NCI-H1105 treated with DMSO at 0.1 percent for 48 hours (cell line): ENCODE results near the gene ZNF148.
A peak's percentile ranks its signal among the peaks of the same experiment; 100 is the strongest.

Source experiments
- DNase-seq: peaks from one replicate; lab custom pipeline; 2025; lab: John Stamatoyannopoulos, UW

The ZNF148 gene

DNA sequence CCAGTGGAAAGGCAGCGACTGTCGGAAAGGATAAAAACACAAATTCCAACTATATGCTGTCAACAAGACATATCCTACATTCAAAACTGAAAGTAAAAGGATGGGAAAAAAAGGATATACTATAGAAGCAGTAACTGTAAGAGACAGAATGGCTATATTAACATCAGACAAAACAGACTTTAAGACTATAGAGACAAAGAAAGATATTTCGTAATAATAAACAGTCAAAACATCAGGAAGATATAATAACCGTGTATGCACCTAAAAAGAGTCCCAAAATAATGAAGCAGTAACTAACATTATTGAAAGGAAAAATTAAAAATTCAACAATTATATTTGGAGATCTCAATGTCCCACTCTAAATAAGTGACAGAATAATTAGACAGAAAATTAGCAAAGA lies 48.2 kb downstream of the ZNF148 start:
- DNase-seq: no peak

DNA sequence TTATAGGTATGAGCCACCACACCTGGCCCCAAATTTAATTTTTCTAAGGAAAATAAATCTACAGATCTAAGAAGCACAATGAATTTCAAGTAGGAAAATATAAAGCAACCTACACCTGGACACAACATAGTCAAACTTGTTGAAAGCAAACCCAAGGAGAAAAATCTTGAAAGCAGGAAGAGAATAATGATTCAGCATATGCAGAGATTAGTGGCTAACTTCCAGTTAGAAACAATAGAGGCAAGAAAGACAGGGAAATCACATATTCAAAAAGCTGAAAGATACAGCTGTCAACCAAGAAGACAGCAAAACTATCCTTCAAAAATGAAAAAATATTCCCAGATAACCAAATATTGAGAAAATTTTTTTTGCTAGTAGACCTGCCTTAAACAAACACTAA lies 49.4 kb downstream of the ZNF148 start:
- DNase-seq: no peak

DNA sequence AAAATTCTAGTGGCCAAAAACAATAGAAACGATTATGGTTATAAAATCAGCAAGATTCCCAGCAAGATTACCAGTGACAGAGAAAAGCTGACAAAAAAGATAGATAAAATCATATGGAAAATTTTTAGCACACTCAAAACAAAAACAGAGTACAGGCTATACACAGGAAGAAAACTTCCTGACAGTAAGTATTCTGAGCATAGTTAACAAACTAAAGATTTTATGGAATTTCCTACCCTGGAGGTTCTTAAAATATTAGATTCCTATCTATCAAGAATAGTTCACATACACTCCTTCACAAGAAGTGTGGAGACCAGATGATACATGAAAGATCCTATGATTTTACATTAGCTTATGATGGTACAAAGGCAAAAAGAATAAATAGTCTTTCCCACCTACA lies 50.8 kb downstream of the ZNF148 start:
- DNase-seq: no peak

DNA sequence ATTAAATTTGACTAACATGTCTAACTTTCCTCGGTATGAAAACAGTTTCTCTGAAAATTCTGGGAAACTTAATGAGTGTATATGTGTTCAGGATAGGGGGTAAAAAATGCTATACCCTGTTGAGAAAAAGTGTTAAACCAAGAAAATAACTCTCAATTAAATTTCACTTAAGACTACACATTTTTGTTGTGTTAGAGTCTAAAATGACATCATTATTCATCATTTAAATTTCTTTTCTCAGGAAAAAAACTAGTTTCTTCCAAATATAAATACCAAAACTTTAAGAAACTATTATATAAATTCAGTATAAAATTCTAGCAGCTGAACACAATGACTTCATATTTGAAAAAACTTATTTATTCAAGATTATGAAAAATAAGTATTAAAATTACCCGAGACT lies 52.2 kb downstream of the ZNF148 start:
- no peak for DNase-seq

DNA sequence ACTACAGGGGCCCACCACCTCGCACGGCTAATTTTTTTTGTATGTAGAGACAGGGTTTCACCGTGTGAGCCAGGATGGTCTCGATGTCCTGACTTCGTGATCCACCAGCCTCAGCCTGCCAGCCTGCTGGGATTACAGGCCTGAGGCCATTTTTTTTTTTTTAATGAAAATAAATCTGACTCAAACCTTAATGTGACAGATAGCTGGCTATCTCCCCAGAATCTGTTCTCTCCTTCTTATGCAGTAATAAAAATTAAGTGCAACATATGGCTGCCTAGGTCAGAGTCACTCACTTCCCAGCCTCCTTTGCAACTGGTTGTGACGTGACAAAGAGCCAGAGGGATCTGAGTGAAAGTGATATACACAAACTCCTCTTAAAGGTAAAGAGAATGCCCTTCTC lies 53.0 kb downstream of the ZNF148 start:
- DNase-seq: peak; percentile 12

DNA sequence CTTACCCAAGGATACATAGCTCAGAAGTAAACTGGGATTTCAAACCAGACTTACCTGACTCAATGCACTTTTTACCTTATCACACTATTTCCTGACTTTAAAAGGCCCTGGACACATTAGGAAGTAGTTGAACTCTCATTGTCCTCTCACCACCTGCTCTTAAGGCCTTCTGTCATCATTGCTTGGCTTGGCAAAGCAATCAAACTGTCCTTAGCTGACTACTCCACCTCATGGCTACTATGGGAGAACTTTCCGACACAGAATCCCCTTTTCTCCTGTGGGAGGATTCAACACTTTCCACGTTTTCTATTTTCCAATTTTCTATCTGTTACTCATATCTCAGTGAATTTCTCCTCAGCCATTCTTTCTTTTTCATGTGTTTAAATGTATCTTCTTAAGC lies 55.4 kb downstream of the ZNF148 start:
- no peak for DNase-seq

DNA sequence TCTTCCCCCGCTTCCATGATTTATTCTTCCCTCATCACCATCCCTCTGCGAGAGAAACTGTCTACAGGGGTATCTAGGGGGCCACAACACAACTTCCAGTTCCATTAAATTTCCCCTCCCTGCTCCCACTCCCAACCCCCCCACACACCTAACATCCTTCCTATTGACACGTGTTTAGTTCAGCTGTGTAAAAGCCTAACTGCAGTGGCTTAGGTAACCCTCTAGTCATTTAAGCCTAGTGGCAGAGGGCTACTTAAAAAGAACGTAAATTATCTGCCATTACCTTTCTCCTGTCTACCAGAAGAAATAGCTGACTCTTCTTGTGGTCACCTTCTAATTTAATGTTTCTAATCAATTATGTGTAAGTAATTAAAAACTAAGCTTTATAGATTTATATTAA lies 56.3 kb downstream of the ZNF148 start:
- no peak for DNase-seq

DNA sequence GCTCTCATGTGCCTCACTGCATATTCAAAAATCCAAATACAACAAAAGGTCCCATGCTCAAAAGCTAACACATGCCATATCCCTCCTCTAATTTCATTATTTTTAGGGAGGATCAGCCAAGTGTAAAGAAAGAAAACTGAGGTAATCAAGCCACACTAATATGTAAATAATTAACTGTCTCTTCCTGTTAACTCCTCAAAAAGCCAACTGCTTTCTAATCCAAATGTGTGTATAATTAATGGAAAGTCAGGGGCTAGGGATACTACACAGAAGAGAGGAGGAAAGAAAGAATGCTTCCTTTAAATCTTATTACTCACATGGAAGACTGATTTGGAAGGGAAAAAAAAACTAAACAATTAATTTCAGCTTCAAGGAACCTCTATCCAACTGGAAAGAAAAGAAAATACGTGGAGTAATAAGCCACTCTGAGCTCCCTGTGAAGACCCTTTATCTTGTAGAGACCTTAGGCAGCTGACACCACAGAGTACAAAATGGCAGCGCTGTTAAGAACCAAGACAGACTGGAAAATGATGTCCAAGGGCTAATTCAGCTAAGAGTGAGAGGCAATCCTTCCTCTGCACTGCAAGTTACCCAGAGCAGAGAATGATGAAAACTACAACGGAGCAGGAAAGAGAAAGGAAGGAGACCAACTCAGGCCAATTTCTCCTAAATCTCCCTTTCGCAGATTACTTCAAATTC lies 56.8 kb downstream of the ZNF148 start:
- DNase-seq: peak; percentile 24

DNA sequence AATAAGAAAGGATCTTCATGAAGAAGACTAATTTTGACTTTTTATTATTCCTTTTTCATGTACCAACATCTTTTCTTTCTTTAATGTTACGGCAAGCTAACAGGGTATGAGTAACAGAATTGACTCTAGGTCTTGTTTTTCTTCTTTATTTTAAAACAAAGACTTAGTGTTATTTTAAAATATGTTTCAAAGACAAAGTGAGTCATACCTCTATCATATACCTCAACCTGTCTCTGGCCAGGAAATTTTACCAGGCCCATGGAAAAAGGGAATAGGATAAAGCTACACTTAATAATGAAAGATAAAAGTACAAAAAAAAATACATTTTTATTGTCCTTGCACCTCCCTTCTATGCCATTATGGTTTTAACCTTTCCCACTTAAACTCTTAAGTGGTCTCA lies 57.4 kb downstream of the ZNF148 start:
- DNase-seq: no peak

DNA sequence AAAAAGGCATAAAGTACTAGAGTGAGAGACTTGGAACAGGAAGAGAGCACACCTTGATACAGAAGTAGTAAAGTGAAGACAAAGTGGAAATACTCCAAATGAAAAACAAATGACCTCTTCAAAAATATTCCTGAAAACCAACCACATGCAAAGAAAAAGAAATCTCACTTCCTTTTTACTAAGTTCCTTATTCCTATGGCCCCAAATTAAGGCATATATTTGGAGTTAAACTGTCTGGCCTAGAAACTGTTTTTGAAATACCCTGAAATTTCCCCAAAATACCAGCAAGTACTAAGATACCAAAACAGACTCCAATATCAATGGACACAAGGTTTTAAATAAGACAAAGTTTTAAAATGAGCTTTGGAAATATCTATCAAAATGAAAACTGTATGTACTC lies 58.2 kb downstream of the ZNF148 start:
- DNase-seq: no peak

DNA sequence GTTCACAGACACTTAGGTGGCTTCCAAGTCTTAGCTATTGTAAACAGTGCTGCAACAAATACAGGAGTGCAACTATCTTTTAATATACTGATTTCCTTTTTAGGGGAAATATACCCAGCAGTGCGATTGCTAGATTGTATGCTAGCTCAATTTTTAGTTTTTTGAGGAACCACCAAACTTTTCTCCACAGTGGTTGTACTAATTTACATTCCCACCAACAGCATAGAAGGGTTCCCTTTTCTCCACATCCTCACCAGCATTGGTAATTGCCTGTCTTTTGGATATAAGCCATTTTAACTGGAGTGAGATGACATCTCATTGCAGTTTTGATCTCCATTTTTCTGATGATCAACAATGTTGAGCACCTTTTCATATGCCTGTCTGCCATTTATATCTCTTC lies 58.9 kb downstream of the ZNF148 start:
- DNase-seq: no peak

DNA sequence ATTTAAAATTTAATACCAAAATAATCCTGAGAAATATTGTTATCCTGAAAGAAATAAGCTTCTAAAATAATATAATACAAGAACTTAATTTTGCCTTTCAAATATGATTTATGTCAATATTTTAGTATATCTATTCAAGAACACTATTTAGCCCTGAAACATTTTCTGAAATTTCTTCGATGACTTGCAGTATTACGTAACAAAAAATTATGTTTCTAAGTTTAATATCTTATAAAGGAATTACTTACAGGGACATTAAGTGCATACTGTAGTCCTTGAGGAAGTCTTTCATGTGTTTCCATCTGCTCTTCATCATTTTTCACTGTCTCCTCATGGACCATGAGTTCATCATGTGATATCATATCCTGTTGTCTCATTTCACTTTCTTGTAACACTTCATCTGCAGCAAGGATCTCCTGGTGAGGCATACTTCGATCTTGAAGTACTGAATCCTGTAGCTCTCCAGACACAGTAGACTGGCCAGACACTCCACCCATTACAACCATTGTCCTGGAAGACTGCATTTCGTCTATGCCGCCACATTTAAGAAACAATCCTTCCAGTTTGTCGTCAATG lies 62.0 kb downstream of the ZNF148 start:
- DNase-seq: no peak

DNA sequence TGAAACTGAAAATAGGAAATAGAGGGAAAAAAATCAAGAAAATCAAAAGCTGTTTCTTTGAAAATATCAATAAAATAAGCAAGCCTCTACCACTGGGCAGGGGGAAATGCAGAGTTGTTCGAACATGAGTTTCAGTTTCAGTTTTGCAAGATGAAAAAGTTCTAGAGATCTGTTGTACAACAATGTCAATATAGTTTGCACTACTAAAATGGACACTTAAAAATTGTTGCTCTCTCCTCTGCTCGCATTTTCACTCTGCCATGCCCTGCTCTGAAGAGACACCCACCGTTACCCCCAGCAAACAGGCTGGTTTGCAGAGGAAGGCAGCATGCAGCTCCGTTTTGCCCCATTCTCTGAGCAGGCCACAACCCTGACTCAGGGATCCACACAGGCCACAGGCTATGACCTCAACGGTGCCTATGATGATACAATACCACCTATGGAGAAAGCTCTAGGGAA lies 64.5 kb downstream of the ZNF148 start:
- no peak for DNase-seq

DNA sequence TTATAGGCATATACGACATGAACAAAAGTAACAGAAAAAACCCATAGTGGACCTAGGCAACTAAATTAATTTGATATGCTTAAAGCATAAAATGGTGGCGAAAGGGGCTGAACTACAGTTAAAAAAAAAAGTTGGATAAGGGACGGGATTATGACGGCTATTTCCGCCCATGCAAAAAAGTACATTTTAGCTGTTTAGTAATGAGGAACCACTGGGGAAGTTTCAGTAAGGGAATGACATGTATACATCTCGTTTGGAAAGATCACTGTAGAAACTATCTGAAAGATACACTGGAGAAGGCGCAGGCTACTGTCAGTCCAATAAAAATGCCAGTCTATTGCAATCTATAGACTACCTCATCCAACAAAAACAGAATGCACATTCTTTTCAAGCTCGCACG lies 65.6 kb downstream of the ZNF148 start:
- DNase-seq: no peak

DNA sequence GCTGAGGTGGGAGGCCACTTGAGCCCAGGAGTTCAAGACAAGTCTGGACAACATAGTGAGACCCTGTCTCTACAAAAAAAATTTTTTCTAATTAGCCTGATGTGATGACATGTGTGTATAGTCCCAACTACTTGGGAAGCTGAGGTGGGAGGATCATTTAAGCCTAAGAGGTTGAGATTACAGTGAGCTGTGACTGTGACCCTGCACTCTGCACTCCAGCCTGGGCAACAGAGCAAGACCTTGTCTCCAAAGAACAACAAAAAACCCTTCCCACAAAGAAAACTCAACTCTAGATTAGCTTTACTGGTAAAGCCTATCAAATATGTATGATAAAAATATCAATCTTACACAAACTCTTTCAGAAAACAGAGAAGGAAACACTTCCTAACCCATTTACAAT lies 68.5 kb downstream of the ZNF148 start:
- DNase-seq: no peak

DNA sequence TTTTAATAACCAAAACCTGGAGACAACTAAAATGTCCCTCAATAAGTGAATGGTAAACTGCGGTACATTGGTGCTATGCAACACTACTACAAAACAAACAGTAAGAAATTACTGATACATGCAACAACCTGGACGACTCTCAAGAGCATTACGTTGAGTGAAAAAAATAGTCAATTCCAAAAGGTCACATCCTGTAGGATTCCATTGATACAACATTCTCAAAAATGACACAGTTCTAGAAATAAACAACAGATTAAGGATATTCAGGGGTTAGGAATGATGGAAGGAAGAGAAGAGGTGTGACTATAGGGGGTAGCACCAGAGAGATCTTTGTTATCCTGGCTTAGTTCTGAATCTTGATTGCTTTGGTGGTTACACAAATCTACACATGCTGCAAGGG lies 72.2 kb downstream of the ZNF148 start:
- no peak for DNase-seq

DNA sequence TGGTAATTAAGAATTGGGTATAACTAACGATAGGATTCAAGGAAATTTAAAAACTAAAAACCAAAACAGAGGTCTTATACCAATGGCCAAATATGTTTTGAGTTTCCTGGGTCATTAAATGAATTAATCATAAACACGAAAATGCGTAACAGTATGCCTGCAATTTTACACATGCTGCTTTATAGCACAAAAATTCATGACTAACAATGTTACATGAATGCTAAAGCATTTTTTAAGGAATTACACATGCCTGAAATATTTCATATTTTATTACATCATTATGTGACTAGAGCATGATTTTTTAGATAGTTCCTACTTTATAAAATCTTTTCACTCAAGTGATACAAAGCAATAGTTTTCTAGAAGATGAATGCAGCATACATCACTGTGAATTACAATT lies 74.7 kb downstream of the ZNF148 start:
- no peak for DNase-seq

DNA sequence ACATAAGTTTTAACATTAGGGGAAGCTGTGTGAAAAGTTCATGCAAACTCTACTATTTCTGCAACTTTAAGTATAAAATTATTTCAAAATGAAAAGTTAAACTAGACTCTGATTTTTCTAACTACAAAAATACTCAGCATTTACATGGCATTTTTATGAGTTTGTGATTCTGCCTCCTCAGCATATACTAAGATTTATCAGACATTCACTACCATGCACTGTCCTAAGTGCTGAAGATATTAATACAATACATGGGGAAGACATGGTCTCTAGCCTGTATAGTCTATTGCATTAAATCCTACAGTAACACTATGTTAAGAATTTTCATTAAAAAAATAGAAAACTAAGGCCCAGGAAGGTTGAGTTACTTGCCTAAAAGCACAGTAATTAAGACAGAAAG lies 80.7 kb downstream of the ZNF148 start:
- DNase-seq: no peak

DNA sequence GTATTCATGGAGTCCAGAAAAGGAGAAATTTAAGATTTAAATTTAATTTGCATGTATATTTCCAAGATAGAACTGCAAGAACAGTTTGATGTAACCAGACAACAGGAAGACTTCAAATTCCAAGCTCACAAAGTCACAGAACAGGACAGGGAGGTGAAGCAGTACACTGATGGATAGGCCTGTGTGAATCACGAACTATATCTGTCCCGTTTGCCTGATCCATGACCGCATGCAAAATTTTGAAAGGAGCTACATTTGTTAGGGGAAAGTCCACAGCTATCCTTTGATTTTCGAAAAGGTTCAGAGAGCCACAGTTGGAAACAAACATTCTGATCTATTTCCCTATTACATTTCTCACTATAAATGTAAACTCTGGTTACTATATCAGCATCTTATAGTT lies 83.1 kb downstream of the ZNF148 start:
- DNase-seq: no peak

DNA sequence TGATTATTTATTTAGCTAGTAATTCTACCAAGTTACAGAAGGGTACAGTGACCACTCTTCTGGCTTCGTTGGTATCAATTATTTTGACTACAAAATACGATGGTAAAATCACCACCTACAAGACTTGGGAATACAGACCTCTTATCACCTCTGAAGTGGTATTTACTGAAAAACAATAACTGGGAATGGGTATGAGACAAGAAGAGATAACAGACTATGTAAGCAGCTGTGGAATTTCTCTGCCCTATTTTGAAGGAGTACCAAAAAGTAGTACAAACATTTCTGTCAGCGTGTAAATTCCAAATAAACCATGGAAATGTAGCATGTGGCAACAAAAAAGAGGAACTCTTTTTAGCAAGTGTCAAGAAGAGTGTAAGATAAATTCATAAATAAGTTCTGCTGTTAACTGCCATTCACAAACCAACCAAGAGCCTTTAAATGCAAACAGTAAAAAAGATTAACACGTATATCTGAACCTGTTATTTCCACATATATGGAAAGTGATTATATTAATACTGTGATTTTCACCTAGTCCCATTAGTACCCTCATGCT lies 85.6 kb downstream of the ZNF148 start:
- DNase-seq: no peak

DNA sequence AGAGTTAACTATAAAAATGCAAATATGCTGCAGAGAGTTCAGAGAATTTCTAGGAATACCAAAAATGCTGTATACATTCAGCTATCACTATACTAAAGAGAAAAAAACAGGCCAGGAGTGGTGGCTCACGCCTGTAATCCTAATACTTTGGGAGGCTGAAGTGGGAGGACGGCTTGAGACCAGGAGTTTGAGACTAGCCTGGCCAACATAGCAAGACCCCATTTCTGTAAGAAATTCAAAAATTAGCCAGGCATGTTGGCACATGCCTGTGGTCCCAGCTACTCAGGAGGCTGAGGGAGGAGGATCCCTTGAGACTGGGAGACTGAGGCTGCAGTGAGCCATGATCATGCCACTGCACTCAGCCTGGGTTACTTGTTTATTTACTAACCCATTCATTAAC lies 87.9 kb downstream of the ZNF148 start:
- no peak for DNase-seq

DNA sequence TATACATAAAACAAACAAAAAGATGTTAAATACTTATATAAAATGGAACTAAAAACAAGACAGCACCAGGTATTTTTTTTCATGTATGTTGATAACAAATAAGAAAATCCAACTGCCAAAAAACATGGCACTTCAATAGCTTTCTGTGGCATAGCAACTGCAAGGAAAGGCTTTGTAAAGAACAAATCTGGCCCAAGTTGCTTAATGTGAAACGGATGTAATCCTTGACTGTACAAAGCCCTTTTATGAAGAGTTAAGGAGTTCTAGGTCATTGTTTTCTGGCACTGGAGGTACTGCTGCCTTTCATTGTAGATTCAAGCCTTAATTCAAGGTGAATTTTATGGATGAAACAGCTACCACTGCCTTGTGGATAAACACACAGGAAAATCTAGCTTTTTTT lies 93.7 kb downstream of the ZNF148 start:
- no peak for DNase-seq

DNA sequence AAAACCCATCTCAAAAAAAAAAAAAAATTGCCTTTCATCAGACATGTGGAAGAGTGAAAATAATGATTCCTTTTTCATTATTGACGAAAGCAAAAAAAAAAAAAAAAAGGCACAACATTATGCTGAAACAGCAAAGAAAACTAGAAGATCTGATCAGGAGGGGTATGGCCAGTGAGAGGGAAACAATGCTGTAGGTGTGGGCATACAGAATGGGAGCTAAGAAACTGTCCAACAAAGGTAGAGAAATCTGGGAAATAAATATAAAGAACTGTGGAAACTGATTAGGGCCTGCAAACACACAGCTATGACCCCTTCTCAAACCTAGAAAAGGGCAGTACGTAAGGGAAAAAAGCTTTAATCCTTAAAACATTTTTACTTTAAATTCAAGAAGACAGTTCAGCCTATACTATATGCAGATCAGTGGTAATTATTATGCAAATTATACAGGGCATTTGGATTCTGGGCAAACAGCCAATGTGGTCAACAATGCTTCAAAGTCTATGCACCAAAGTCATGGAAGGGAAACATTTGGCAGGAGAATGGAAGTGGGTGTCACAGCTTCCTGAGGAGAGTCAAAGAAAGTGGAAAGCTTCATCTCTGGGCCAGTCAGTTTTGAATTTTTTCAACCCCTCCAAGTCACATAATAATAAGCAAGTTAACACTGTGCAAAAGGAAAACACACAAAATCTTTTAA lies 94.3 kb downstream of the ZNF148 start:
- DNase-seq: peak; percentile 80
